Left ventricle myocardium superior (tissue), 1 donor: ENCODE results near the gene CHAC1. TPM values are rescaled to one million over a fixed set of nuclear protein-coding genes. Genes with fewer than 3 reads are reported as not detected.

Experiments
- ATAC-seq: fragments of 200-7000 bp; cut with Tn5 transposase; one replicate; pipeline ENCODE4 v1.9.1; 2020; ENCODE audit warnings: mild to moderate bottlenecking, moderate library complexity
- DNase-seq: peaks from one replicate; pipeline ENCODE4 v3.0.0-alpha.2; 2020
- intact Hi-C: fragments of 100-400 bp; cut with micrococcal nuclease; formaldehyde crosslinking; loops from one replicate; pipeline ENCODE4 v1.11.0; 2022
- total RNA-seq: library from RNA; stranded (reverse); fragmentation: NEBNext Ultra II Directional; extraction: Animal tissue kit (Norgen Biotek cat#: 25700); gene quantifications from one replicate; pipeline ENCODE4 v1.2.1, GENCODE V29; 2021
- donor health status: DM: no; HTN: yes; CAD: no; lungs with severe emphysema.

CHAC1 gene
- total RNA-seq, 1 donor from 2014 or later = 2.2 TPM

DNA sequence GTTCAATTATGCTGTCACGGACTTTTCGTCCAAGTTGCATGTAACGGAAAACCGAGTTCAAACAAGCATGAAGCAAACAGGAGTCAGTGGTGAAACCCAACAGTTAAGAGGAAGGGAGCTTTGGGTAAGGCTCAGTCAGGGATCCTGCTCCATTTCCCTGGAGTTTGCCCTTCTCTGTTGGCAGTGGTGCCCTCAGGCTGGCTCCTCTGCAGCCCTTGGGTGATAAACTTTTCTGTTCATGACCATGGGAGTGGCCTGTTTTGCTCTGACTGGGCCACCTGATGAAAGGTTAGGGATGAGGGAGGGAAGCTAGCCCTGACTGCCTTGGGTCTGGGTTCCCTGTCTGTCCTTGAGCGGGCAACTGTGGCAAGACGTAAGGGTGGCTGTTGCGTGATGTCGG lies 16.1 kb downstream of the CHAC1 start:
- DNase-seq (no peak), ATAC-seq (no peak)
- intact Hi-C loops = no loop called here

DNA sequence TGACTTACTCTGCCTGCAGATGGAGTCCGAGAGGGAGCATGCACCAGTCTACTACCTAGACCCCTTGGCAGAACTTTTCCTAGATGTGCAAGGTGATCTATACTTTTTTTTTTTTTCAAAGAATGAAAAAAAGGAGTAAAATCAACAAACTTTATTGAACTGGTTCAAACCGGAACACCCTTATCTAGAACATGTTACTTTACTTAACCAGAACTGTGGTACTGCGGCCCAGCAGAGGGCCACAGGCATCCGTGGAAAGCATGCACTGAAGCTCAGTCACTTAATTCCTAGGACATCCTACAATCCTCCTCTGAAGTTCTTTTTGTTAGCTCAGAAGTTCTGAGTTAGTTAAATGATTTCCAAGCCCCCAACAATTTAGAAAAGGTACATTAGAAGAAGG lies 21.6 kb downstream of the CHAC1 start:
- intact Hi-C loops = no loop called here
- no peak for ATAC-seq

DNA sequence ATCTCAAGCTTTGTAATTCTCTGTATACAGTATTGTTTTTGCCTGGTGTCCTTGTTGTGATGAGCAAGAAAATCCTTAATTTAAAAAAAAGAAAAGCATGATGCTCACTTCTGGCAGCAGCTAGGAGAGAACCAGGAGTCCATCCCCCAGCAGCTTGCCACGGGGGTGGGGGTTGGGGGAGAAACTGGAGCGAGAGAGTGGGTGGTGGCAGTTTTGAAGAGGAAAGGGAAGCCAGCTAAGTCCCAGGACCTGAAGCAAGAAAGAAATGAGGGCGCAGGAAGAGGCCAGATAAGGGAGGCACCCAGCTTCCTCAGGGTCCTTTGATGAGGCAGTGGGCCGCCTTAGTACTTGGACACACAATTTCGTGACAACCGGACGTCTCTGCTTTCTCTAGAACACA lies 23.5 kb downstream of the CHAC1 start:
- DNase-seq (no peak), ATAC-seq (no peak)
- intact Hi-C loops = no loop called here

More for the DNA sequence above, 21.6 kb downstream of the CHAC1 start:
- DNase-seq = no peak

GRCh38 chr15:40978141-40978540 lies 24.9 kb downstream of the CHAC1 start:
- DNase-seq = no peak
- ATAC-seq = peak; percentile 46
- intact Hi-C loops = no loop called here

DNA sequence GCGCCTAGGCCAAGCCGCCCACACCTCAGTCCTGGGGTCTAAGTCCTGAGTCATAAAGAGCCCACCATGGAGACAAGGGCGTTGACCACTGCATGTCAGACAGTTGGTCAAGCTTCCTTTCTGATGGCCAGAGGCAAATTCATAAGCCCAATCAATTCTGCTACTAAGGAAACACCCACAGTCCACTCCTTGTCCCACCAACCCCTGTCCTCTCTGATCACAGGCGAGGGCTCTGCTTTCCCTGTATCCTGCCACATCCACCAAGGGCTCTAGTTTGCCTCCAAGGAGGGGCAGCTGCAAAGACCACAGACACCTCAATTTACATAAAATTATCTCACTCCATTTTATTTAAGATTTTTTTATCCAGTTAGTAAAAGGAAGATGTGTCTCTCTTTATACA lies 25.3 kb downstream of the CHAC1 start:
- ATAC-seq = no peak
- DNase-seq = no peak
- intact Hi-C loops = no loop called here

GRCh38 chr15:40981186-40981585 lies 27.9 kb downstream of the CHAC1 start:
- intact Hi-C loops = no loop called here
- ATAC-seq (no peak), DNase-seq (no peak)

DNA sequence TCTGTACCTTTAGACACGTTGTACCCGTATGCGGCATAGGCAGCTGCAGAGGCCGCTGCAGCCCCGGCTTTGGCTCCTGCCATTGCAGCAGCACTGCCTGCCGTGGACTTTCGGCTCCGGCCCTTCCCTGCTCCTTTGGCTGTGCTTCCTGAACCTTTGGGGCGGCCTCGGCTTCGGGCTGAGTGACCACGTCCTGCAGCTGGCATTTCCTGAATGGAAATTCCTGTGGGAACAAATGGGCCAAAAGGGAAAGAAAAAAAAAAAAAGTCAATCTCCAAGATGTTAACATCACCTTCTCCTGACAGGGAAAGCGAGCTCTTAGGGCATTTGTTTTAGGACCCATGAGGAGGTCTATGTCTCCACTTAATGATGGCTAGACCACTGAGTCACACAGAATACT lies 29.6 kb downstream of the CHAC1 start:
- no peak for ATAC-seq
- DNase-seq = no peak
- intact Hi-C loops = no loop called here

DNA sequence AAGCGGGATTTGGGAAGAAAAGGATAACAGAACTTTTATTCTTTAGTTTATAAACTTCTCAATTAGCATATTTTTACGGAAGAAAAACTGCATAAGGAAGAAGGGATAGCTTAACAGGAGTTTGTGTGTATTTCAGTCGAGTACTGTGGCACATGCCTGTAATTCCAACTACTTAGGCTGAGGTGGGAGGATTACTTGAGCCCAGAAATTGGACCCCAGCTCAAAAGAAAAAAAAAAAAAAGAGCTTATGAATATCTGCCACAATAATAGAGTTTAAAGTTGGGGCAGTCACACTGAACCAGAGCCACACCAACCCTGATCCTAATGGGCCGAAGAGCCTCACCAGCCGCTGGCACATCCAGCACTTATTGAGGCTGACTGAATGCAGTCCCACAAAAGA lies 31.1 kb downstream of the CHAC1 start:
- ATAC-seq = no peak
- intact Hi-C loops = no loop called here
- DNase-seq = no peak

DNA sequence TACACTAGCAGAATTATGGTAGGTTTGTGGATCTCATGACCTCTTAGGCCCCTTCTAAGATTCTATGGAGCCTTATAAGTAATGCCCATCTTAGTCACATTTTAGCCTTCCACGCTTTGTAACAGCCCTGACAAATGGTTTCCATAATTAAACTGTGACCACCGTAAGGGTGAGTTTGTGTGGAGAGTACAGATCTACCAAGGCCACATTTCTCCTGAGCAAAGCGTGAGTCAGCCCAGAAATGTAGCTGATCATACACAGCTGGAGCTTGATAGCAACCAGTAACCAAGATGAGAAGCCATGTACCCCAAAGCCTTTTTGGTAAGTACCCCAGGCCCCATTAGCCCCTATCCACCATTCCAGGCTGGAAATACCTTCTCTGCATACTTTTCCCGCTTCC lies 31.7 kb downstream of the CHAC1 start:
- DNase-seq = no peak
- intact Hi-C loops = no loop called here

GRCh38 chr15:40985541-40986330 lies 32.5 kb downstream of the CHAC1 start:
- DNase-seq (no peak), ATAC-seq (no peak)
- intact Hi-C loops = no loop called here

More for the DNA sequence above, 31.7 kb downstream of the CHAC1 start:
- ATAC-seq = no peak

- intact Hi-C loops = no loop called here
- no peak for DNase-seq
- ATAC-seq = no peak
Measured at GRCh38 chr15:40986820-40987219, 33.5 kb downstream of the CHAC1 start.

DNA sequence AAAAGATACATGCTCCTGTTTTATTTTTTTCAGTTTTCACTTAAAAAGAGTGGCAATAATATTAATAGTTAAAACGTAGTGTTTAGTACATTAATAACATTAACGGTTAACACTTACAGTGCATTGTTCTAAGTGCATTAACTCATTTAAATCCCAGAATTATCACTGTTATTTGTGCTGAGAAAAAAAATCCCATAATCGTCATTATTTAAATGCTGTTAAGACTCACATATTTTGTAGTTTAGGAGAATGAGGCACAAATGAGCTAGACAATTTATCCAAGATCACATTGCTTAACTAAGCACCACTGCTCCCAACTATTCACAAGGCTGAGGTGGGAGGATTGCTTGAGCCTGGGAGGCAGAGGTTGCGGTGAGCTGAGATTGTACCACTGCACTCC lies 34.9 kb downstream of the CHAC1 start:
- ATAC-seq (no peak), DNase-seq (no peak)
- intact Hi-C loops = no loop called here

DNA sequence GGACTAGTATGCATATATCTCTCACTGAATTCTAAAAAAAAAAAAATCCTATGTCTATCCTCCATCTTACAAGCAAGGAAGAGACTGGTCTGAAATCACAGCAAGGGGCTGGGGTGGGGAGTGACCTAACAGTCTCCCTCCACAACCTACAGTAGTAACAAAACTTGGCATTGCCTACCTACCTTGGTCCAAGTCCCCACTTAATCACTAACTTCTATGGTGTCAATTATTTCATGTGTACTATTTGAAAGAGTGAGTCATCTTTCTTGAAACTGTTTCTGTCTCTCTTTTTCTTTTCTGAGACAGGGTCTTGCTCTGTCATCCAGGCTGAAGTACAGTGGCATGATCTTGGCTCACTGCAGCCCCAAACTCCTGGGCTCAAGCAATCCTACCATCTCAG lies 36.8 kb downstream of the CHAC1 start:
- intact Hi-C loops = no loop called here
- no peak for ATAC-seq
- DNase-seq = no peak

GRCh38 chr15:40990789-40991188 lies 37.5 kb downstream of the CHAC1 start:
- DNase-seq = no peak
- intact Hi-C loops = no loop called here

GRCh38 chr15:40991355-40991754 lies 38.1 kb downstream of the CHAC1 start:
- ATAC-seq = no peak
- DNase-seq = no peak
- intact Hi-C loops = no loop called here

More at GRCh38 chr15:40990789-40991188, 37.5 kb downstream of the CHAC1 start:
- no peak for ATAC-seq

- DNase-seq (no peak), ATAC-seq (no peak)
- intact Hi-C loops = no loop called here
Measured at GRCh38 chr15:40992241-40992741, 39.0 kb downstream of the CHAC1 start.

DNA sequence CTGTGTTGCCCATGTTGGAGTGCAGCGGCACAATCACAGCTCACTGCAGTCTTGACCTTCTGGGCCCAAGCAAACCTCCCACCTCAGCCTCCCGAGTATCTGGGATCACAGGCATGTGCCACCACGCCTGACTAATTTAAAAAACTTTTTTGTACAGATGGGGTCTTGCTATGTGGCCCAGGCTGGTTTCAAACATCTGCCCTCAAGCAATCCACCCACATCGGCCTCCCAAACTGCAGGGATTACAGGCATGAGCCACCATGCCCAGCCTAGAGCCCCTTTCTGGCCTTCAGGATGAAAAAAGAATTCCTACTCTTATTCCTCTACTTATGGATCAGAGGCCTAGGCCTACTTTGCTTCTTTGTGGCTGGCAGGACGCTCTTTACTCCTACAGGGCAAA lies 39.6 kb downstream of the CHAC1 start:
- ATAC-seq = no peak
- DNase-seq = no peak
- intact Hi-C loops = no loop called here

DNA sequence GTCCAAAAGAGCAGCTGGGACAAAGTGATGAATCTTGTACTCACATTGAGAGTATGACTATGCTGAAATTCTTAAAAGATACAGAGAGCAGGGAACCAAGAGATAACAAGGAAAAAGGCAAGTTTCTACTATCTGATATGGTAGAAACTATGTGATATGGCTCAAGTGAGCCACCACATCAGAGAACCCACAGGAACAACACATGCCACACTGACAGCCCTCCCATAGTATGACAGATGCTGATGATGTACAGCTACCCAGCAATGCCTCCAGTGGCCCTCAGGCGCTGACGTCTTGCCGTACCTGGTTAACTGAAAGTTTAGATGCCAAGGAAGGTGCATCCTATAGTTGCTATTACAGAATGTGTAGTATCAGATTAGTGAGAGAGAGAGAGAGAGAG lies 42.4 kb downstream of the CHAC1 start:
- intact Hi-C loops = no loop called here
- ATAC-seq = no peak
- no peak for DNase-seq

DNA sequence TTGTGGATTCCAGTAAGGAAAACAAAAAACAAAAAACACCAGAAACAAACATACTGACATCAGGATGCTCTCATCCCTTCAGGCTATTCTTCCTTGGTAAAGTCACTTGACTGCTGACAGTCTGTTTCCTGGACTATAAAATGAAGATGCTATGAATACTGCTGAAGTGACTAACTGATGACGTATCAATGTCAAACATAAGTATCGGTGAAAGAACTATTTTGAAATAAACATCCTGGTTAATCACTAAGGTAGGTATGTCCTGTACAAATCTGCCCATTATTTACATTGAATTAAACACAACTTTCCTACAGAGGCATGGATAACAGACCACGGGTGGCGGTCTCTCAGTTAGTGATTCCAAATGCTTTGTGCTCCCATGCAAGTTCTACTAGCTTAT lies 45.9 kb downstream of the CHAC1 start:
- intact Hi-C loops = no loop called here
- DNase-seq (no peak), ATAC-seq (no peak)

DNA sequence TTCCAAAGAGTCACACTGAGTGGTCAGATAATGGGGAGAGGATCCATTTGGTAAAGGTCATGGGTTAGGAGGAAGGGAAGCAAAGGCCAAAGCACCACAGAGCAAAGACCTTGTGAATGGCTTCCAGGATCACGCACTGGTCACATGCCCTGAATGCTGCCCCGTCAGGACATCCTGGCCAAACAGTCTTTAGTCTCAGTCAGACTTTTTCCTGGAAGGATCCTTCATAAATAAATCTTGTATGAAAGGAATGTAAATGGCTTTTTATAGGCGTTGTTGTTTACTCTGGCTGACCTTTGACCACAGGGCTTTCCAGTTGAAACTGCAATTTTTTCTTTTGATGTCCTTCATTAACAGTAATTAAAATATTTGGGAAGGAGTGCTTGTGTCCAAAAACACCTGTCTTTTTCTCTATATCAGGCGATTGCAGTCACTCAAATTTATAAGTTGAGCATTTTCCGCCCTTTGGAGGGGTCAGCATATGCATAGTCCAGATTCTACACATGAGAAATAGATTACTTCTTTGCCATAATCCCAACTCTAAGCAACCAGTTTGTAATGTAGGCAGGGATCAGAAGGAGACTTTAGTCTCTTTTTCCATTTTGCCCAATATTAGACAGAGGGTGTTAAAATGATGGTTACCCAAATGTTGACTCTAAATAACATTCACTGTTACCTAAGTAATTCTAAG lies 48.4 kb downstream of the CHAC1 start:
- DNase-seq = no peak
- ATAC-seq = no peak
- intact Hi-C loops = no loop called here

- DNase-seq (no peak), ATAC-seq (no peak)
- intact Hi-C loops = no loop called here
Measured at GRCh38 chr15:41004490-41004889, 51.2 kb downstream of the CHAC1 start.
